ENCODE results near the gene RAB31. TPM values are rescaled to one million over a fixed set of nuclear protein-coding genes. Genes with fewer than 3 reads are reported as not detected.
"Not testable (repeated sequence)": the region's sequence is repeated elsewhere in the genome, so short reads cannot be mapped to it uniquely, and the experiment has no call there.

Gene RAB31
- total and polyA plus RNA-seq, 8 donors: 1.4 to 28.2 (median 4.5) TPM

DNA sequence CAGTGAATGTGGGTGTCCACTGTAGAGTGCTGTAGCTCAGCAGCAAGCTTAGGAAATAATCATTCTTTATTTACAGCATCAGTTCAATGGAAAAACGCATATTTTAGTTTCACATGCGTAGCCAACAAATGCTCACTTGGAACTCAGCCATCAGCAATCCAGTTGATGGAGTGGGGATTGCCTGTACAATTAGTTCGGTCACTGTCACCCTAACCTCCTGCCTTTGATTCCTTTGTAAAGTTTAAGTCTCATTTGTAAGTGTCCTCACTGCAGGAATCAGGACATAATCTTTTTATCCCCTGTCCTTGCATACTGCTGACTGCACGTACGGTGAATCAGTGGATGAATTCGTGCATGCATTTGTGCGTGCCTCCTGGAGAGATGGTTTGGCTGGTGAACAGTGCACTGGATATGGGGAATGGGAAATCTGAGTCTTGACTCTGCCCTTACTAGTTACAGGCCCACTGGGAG lies 55.9 kb downstream of the RAB31 start:
- H3K36me3 ChIP-seq: no peaks in the 10 kb centered on the region

DNA sequence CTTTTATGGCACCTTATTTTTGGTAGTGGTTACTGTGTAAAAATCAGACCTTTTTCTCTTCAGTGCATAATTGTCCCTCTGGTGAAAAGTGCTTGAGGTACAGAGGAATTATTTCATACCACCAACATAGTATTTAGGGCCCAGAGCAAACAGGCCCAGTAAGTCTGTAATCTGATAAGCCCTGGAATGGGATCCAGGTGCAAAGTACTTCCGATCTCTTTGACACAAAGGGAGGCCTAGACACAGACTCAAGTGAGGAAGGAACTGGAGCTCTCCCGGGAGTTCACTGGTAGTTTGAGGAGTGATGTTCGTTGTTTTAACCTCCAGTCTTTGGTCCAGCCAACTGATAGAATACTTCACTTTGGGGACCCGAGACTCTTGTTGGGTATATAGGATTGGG lies 57.4 kb downstream of the RAB31 start:
- intact Hi-C loops (cut with DNase I): loop anchor here in 1 of 3 donors (10.0 kb wide), 1 partner anchor 61 kb away; the partner anchor contains the start of gene RAB31
- no peak for FAIRE-seq
- ATAC-seq: no peak
- TF ChIP-seq, protein P1, sequence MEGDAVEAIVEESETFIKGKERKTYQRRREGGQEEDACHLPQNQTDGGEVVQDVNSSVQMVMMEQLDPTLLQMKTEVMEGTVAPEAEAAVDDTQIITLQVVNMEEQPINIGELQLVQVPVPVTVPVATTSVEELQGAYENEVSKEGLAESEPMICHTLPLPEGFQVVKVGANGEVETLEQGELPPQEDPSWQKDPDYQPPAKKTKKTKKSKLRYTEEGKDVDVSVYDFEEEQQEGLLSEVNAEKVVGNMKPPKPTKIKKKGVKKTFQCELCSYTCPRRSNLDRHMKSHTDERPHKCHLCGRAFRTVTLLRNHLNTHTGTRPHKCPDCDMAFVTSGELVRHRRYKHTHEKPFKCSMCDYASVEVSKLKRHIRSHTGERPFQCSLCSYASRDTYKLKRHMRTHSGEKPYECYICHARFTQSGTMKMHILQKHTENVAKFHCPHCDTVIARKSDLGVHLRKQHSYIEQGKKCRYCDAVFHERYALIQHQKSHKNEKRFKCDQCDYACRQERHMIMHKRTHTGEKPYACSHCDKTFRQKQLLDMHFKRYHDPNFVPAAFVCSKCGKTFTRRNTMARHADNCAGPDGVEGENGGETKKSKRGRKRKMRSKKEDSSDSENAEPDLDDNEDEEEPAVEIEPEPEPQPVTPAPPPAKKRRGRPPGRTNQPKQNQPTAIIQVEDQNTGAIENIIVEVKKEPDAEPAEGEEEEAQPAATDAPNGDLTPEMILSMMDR (IDR thresholded peaks at IDR 0.05): no peak
- H3K4me1 ChIP-seq: no peaks in the 10 kb centered on the region
- no peaks in the 10 kb centered on the region for H3K9me3 ChIP-seq
- H3K4me3 ChIP-seq: no peak overlapping the region
- no peak overlapping the region for H3K27ac ChIP-seq
- DNase-seq: no peak
- H3K27me3 ChIP-seq: no peaks in the 10 kb centered on the region
- H3K36me3 ChIP-seq: no peaks in the 10 kb centered on the region
- 81 to 85% methylated on average over 4 of the region's 4 CpGs for WGBS, 2 donors

More for the DNA sequence above, 55.9 kb downstream of the RAB31 start:
- Histone ChIP-seq H3K27ac (no peak overlapping the region), H3K27me3 (no peaks in the 10 kb centered on the region), H3K4me1 (no peaks in the 10 kb centered on the region), H3K4me3 (no peak overlapping the region), H3K9me3 (no peaks in the 10 kb centered on the region)
- intact Hi-C loops (cut with DNase I): loop anchor here in 1 of 3 donors (10.0 kb wide), 1 partner anchor 59 kb away; the partner anchor contains the start of gene RAB31
- ATAC-seq: no peak
- 83 to 84% methylated on average over 7 of the region's 7 CpGs for WGBS, 2 donors
- no peak for DNase-seq
- FAIRE-seq: no peak
- TF ChIP-seq, protein P1 (IDR thresholded peaks at IDR 0.05): no peak

DNA sequence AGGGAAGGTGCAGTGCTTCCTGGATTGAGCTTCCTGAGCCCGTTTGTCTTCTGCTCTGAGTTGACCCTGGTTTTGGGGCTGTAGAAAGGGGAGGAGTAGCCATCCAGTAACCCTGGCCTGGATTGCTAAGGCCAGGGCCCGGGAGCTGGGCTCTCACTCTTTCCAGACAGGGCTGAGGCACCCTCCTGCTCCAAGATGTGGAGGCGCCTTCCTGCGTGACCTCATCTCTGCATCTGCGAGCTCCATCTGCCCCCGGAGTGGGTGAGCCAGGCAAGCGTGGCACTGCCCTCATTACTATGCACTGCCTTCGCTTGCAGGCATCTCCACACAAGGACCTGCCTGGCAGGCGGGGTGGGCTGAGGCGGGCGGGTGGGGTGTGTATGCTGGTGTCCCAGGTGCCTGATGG lies 58.0 kb downstream of the RAB31 start:
- FAIRE-seq (no peak), DNase-seq (no peak), ATAC-seq (no peak)
- Histone ChIP-seq H3K9me3 (no peaks in the 10 kb centered on the region), H3K27me3 (no peaks in the 10 kb centered on the region), H3K36me3 (no peaks in the 10 kb centered on the region), H3K4me3 (no peak overlapping the region), H3K4me1 (no peaks in the 10 kb centered on the region), H3K27ac (no peak overlapping the region)
- TF ChIP-seq, protein P1 (IDR thresholded peaks at IDR 0.05): no peak
- WGBS, 2 donors: 86% methylated on average over 11 of the region's 11 CpGs
- intact Hi-C loops (cut with DNase I): loop anchor here in 1 of 3 donors (10.0 kb wide), 1 partner anchor 61 kb away; the partner anchor contains the start of gene RAB31

DNA sequence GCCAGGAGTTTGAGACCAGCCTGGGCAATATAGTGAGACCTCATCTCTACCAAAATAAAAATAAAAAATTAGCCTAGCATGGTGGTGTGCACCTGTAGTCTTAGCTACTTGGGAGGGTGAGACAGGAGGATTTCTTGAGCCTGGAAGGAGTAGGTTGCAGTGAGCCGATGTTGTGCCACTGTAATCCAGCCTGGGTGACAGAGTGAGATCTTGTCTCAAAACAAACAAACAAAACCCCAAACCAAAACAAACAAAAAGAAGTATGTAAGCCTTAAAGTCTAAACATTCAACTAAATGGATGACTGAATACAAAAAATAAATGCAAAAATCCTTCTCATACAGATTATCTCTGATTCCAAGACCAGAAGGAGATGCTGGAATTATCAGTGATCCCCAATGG lies 58.6 kb downstream of the RAB31 start:
- FAIRE-seq: no peak
- H3K27me3 ChIP-seq: no peaks in the 10 kb centered on the region
- intact Hi-C loops (cut with DNase I): loop anchor here in 1 of 3 donors (10.0 kb wide), 1 partner anchor 62 kb away; the partner anchor contains the start of gene RAB31

DNA sequence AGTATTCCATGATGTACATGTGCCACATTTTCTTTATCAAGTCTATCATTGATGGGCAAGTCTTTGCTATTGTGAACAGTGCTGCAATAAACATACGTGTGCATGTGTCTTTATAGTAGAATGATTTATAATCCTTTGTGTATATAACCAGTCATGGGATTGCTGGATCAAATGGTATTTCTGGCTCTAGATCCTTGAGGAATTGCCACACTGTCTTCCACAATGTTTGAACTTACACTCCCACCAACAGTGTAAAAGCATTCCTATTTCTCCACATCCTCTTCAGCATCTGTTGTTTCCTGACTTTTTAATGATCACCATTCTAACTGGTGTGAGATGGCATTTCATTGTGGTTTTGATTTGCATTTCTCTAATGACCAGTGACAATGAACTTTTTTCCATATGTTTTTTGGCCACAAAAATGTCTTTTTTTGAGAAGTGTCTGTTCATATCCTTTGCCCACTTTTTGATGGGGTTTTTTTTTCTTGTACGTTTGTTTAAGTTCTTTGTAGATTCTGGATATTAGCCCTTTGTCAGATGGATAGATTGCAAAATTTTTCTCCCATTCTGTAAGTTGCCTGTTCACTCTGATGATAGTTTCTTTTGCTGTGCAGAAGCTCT lies 60.1 kb downstream of the RAB31 start:
- WGBS, 2 donors: 40 to 90% methylated on average over 2 of the region's 2 CpGs
- not testable (repeated sequence) for H3K4me1 ChIP-seq, H3K9me3 ChIP-seq, FAIRE-seq, DNase-seq, H3K36me3 ChIP-seq, H3K27ac ChIP-seq, ATAC-seq, H3K27me3 ChIP-seq, H3K4me3 ChIP-seq
- intact Hi-C loops (cut with DNase I): loop anchor here in 1 of 3 donors (10.0 kb wide), 1 partner anchor 63 kb away; the partner anchor contains the start of gene RAB31

More for the DNA sequence above, 58.6 kb downstream of the RAB31 start:
- no peaks in the 10 kb centered on the region for H3K36me3 ChIP-seq
- DNase-seq (no peak), ATAC-seq (no peak)
- no peak overlapping the region for H3K4me3 ChIP-seq
- H3K4me1 ChIP-seq: no peaks in the 10 kb centered on the region
- H3K9me3 ChIP-seq: no peaks in the 10 kb centered on the region
- 50 to 81% methylated on average over 1 of the region's 1 CpG for WGBS, 2 donors
- TF ChIP-seq, protein P1 (IDR thresholded peaks at IDR 0.05): no peak
- H3K27ac ChIP-seq: no peak overlapping the region

DNA sequence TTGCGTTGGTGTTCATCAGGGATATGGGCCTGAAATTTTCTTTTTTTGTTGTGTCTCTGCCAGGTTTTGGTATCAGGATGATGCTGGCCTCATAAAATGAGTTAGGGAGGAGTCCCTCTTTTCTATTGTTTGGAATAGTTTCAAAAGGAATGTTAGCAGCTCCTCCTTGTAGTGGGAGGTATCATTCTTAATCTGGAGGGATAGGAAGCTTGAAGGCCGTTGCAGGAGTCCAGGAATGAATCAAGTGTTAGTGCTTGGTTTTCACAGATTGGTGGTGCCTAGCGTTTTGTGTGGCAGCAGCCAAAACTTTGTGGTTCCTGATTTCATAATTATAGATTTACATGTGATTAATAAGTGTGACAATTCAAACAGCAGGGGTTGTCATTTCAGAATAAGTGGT lies 62.0 kb downstream of the RAB31 start:
- intact Hi-C loops (cut with DNase I); H3K36me3 ChIP-seq; H3K9me3 ChIP-seq; FAIRE-seq; H3K27me3 ChIP-seq; DNase-seq; H3K27ac ChIP-seq; H3K4me3 ChIP-seq; H3K4me1 ChIP-seq; ATAC-seq: not testable (repeated sequence)
- WGBS, 2 donors: 71 to 80% methylated on average over 3 of the region's 3 CpGs

Measured in pancreas (tissue), 10 donors.